GM23248 (cell line): ENCODE results near the gene ELK1.

Source experiments
- EZH2 ChIP-seq: fragments of 200-600 bp; sonication (generic); IDR thresholded peaks from 2 replicates; pipeline ENCODE4 v1.6.1; 2018; ENCODE audit warnings: antibody characterized with exemption, mild to moderate bottlenecking; ENCODE audit not compliant: insufficient read depth, poor library complexity, severe bottlenecking
- EZH2phosphoT487 ChIP-seq: fragments of 200-600 bp; sonication (generic); IDR thresholded peaks from 2 replicates; pipeline ENCODE4 v1.6.1; 2018; ENCODE audit warnings: antibody characterized with exemption, moderate library complexity, mild to moderate bottlenecking, low read depth; ENCODE audit not compliant: insufficient read depth

DNA sequence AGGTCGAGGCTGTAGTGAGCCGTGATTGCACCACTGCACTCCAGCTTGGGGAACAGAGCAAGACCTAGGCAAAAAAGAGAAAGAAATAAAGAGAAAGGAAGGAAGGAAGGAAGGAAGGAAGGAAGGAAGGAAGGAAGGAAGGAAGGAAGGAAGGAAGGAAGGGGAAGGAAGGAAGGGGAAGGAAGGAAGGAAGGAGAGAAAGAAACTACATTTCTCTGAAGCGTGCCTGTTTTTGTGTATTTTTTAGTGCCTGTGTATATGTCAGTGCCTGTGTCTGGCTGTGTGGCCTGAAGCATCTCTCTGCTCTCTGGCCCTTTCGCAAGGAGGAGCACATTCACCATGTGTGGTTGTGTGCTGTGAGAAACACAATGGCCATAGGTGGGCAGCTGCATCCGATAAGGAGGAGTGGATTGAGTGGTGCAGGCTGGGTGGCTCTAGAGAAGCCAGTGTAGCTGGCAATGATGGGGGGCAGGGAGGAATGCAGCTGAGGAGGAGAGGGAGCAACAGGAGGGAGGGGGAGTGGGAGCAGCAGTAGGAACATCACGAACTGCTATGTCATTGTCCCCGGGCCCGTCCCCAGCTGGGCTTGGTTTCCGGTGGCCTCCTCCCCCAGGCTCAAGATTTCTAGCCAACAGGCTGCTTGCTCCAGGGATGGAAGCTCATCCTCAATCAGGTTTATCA, 42.1 kb downstream of the ELK1 start:
- no peak for TF ChIP-seq EZH2
- TF ChIP-seq EZH2phosphoT487 = no peak
